Measurements from ENCODE around the gene UBE2R2. TPM values are rescaled to one million over a fixed set of nuclear protein-coding genes. Genes with fewer than 3 reads are reported as not detected.
"Not testable (repeated sequence)": the region's sequence is repeated elsewhere in the genome, so short reads cannot be mapped to it uniquely, and the experiment has no call there.

The UBE2R2 gene
- total RNA-seq, 1 donor from 2014 or later, result 57.7 TPM

DNA sequence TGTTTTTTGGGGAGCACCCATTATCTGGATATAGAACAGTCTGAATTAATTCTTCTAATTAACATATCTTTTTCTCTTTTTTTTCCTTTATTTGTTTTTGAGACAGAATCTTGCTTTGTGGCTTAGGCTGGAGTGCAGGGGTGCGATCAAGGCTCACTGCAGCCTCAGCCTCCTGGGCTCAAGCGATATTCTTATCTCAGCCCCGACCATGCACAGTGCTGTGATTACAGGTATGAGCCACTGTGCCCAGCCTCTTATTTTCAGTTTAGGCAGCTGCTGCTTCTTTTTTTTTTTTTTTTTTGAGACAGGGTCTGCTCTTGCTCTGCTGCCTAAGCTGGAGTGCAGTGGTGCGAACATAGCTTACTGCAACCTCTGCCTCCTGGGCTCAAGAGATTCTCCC is 20.2 kb downstream of the UBE2R2 start:
- DNase-seq (ENCODE audit: low spot score), result no peak
- H3K27ac Mint-ChIP-seq (ENCODE audit: unreplicated experiment), result no peak overlapping the region
- H3K4me1 Mint-ChIP-seq (ENCODE audit: unreplicated experiment), result no peaks in the 10 kb centered on the region
- H3K27me3 Mint-ChIP-seq (ENCODE audit: unreplicated experiment), result no peaks in the 10 kb centered on the region
- no peaks in the 10 kb centered on the region for H3K9me3 Mint-ChIP-seq (ENCODE audit: unreplicated experiment)
- no peaks in the 10 kb centered on the region for H3K36me3 Mint-ChIP-seq (ENCODE audit: low read depth, unreplicated experiment)
- no peak for TF ChIP-seq CTCF (IDR thresholded peaks at IDR 0.05; ENCODE audit: unreplicated experiment)
- H3K4me3 Mint-ChIP-seq (ENCODE audit: unreplicated experiment), result no peak overlapping the region

- Mint-ChIP-seq H3K27ac (ENCODE audit: unreplicated experiment) (no peak overlapping the region), H3K9me3 (ENCODE audit: unreplicated experiment) (no peaks in the 10 kb centered on the region), H3K36me3 (ENCODE audit: low read depth, unreplicated experiment) (no peaks in the 10 kb centered on the region), H3K4me3 (ENCODE audit: unreplicated experiment) (no peak overlapping the region), H3K27me3 (ENCODE audit: unreplicated experiment) (no peaks in the 10 kb centered on the region), H3K4me1 (ENCODE audit: unreplicated experiment) (no peaks in the 10 kb centered on the region)
- no peak for DNase-seq (ENCODE audit: low spot score)
- TF ChIP-seq CTCF (IDR thresholded peaks at IDR 0.05; ENCODE audit: unreplicated experiment), result no peak
These were observed 23.4 kb downstream of the UBE2R2 start for GRCh38 chr9:33840381-33840780.

DNA sequence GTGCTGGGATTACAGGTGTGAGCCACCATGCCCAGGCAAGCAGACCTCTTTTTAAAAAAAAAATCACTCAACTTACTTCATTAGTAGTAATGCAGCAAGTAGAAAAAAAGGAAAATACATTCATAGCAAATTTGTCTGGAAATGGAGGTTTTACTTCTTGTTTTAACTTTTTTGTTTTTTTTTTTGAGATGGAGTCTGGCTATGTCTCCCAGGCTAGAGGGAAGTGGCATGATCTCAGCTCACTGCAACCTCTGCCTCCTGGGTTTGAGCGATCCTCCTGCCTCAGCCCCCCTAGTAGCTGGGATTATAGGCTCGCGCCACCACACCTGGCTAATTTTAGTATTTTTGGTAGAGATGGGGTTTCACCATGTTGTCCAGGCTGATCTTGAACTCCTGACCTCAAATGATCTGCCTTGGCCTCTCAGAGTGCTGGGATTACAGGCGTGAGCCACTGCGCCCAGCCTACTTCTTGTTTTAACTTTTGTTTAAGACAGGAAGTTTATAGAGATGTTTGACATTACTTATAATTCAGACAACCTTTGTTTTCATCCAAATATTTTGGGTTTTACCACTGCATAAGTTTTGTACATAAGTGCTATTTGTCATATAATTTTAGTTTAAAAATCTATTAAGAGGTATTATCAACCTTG is 26.5 kb downstream of the UBE2R2 start:
- Mint-ChIP-seq H3K4me3 (ENCODE audit: unreplicated experiment) (no peak overlapping the region), H3K9me3 (ENCODE audit: unreplicated experiment) (no peaks in the 10 kb centered on the region), H3K36me3 (ENCODE audit: low read depth, unreplicated experiment) (no peaks in the 10 kb centered on the region), H3K27me3 (ENCODE audit: unreplicated experiment) (peaks cover 2% of the 10 kb centered on the region), H3K27ac (ENCODE audit: unreplicated experiment) (no peak overlapping the region), H3K4me1 (ENCODE audit: unreplicated experiment) (no peaks in the 10 kb centered on the region)
- no peak for DNase-seq (ENCODE audit: low spot score)
- TF ChIP-seq CTCF (IDR thresholded peaks at IDR 0.05; ENCODE audit: unreplicated experiment), result no peak

DNA sequence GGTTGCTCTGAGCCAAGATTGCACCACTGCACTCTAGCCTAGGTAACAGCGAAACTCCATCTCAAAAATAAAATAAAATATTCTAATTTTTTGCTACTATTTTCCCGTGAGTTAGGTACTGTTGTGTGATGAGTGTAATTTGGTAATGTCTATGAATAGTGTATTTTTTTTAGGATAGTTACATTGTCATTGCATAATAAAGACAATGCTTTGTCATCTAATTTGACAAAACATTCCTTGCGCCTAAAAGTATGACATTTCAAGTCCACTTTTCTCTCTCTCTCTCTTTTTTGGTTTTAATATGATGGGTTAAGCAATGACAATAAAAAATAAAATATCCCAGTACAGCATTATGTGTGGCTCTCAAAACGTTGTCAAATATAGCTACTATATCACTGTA is 29.3 kb downstream of the UBE2R2 start:
- peaks cover 2% of the 10 kb centered on the region for H3K27me3 Mint-ChIP-seq (ENCODE audit: unreplicated experiment)
- TF ChIP-seq CTCF (IDR thresholded peaks at IDR 0.05; ENCODE audit: unreplicated experiment), result no peak
- no peaks in the 10 kb centered on the region for H3K4me1 Mint-ChIP-seq (ENCODE audit: unreplicated experiment)
- no peak overlapping the region for H3K27ac Mint-ChIP-seq (ENCODE audit: unreplicated experiment)
- H3K4me3 Mint-ChIP-seq (ENCODE audit: unreplicated experiment), result no peak overlapping the region
- DNase-seq (ENCODE audit: low spot score), result no peak
- no peaks in the 10 kb centered on the region for H3K36me3 Mint-ChIP-seq (ENCODE audit: low read depth, unreplicated experiment)
- H3K9me3 Mint-ChIP-seq (ENCODE audit: unreplicated experiment), result no peaks in the 10 kb centered on the region

DNA sequence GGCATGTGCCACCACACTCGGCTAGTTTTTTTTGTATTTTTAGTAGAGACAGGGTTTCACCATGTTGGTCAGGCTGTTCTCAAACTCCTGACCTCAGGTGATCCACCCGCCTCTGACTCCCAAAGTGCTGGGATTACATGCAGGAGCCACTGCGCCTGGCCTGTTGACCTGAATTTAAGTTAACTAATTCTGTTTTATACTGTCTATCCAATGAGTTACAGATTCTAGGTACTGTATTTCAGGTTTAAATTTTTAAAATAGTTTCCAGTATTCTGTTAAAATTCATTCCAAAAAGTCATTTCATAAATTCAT is 30.9 kb downstream of the UBE2R2 start:
- H3K27me3 Mint-ChIP-seq (ENCODE audit: unreplicated experiment); H3K36me3 Mint-ChIP-seq (ENCODE audit: low read depth, unreplicated experiment); H3K4me1 Mint-ChIP-seq (ENCODE audit: unreplicated experiment); H3K27ac Mint-ChIP-seq (ENCODE audit: unreplicated experiment); H3K4me3 Mint-ChIP-seq (ENCODE audit: unreplicated experiment); DNase-seq (ENCODE audit: low spot score); H3K9me3 Mint-ChIP-seq (ENCODE audit: unreplicated experiment): not testable (repeated sequence)
